ENCODE measurements around the gene CDKL1.

DNA sequence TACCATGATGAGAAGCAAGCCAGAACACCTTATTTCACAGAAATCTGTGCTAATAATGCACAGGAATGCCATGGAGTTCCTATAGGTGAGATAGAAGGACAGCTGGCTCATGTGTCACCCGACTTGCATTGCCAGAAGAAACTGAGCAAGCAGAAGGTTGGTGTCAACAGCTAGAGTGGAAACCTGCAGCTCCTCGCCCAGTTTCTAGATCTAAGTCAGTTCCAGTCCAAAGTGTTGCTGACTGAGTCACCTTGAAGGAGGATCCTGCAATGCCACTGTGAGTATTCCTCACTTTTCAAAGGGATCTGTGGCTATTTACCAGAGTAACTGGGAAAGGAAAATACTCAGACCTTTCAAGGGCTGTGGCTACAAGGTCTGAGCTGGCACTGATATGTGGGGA, 17.1 kb downstream of the CDKL1 start:
- no peak for TF ChIP-seq TEAD4 (IDR thresholded peaks at IDR 0.05)
- no peak for TF ChIP-seq EP300 (IDR thresholded peaks at IDR 0.05; ENCODE audit: borderline replicate concordance)
- TF ChIP-seq, protein P1, sequence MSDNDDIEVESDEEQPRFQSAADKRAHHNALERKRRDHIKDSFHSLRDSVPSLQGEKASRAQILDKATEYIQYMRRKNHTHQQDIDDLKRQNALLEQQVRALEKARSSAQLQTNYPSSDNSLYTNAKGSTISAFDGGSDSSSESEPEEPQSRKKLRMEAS (IDR thresholded peaks at IDR 0.05): no peak
- TF ChIP-seq TCF12 (IDR thresholded peaks at IDR 0.05; ENCODE audit: low read depth): no peak
- TF ChIP-seq NFIC (IDR thresholded peaks at IDR 0.05): no peak
- TF ChIP-seq CREB1 (IDR thresholded peaks at IDR 0.05; ENCODE audit: low read depth): no peak
- TF ChIP-seq, protein P2, sequence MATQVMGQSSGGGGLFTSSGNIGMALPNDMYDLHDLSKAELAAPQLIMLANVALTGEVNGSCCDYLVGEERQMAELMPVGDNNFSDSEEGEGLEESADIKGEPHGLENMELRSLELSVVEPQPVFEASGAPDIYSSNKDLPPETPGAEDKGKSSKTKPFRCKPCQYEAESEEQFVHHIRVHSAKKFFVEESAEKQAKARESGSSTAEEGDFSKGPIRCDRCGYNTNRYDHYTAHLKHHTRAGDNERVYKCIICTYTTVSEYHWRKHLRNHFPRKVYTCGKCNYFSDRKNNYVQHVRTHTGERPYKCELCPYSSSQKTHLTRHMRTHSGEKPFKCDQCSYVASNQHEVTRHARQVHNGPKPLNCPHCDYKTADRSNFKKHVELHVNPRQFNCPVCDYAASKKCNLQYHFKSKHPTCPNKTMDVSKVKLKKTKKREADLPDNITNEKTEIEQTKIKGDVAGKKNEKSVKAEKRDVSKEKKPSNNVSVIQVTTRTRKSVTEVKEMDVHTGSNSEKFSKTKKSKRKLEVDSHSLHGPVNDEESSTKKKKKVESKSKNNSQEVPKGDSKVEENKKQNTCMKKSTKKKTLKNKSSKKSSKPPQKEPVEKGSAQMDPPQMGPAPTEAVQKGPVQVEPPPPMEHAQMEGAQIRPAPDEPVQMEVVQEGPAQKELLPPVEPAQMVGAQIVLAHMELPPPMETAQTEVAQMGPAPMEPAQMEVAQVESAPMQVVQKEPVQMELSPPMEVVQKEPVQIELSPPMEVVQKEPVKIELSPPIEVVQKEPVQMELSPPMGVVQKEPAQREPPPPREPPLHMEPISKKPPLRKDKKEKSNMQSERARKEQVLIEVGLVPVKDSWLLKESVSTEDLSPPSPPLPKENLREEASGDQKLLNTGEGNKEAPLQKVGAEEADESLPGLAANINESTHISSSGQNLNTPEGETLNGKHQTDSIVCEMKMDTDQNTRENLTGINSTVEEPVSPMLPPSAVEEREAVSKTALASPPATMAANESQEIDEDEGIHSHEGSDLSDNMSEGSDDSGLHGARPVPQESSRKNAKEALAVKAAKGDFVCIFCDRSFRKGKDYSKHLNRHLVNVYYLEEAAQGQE (IDR thresholded peaks at IDR 0.05; ENCODE audit: low read depth): no peak
- no peak for TF ChIP-seq RAD21 (IDR thresholded peaks at IDR 0.05; ENCODE audit: low read depth)
- no peak for TF ChIP-seq TAF1 (IDR thresholded peaks at IDR 0.05; ENCODE audit: low read depth)
- no peak for TF ChIP-seq YY1 (IDR thresholded peaks at IDR 0.05; ENCODE audit: low read depth)
